Measurements from ENCODE around the gene MAP9.

GRCh38 chr4:155403886-155404285, 27.1 kb upstream of the MAP9 start:
- TF ChIP-seq CTCF (conservative IDR thresholded peaks at IDR 0.05; ENCODE audit: low read depth in 2 of 2) = peak; percentile 50 to 60; a peak in 3 of 4 replicates
- no peak for TF ChIP-seq EZH2 (IDR thresholded peaks at IDR 0.05; ENCODE audit: low read depth, unreplicated experiment)
- no peak for TF ChIP-seq EZH2phosphoT487 (IDR thresholded peaks at IDR 0.05; ENCODE audit: unreplicated experiment)
- TF ChIP-seq ZNF114 (CRISPR knock-in tag; IDR thresholded peaks at IDR 0.05) = no peak
- TF ChIP-seq POLR2AphosphoS5 (IDR thresholded peaks at IDR 0.05; ENCODE audit: low read depth) = no peak
- no peak for TF ChIP-seq REST (IDR thresholded peaks at IDR 0.05; ENCODE audit: unreplicated experiment)
- no peak for TF ChIP-seq NANOG (IDR thresholded peaks at IDR 0.05; ENCODE audit: borderline replicate concordance)
- no peak for TF ChIP-seq ZNF331 (CRISPR knock-in tag; IDR thresholded peaks at IDR 0.05; ENCODE audit: low read depth)

All from GM23338 (cell line).